Nephron progenitor cell (in vitro differentiated cells): Measurements from ENCODE around the gene ARF3.

Source experiments
- DNase-seq: peaks from one replicate; pipeline ENCODE4 v3.0.0; 2021
- H3K27ac Mint-ChIP-seq: 2 replicates; pipeline ENCODE4 v1.8.0; 2021; ENCODE audit warnings: mild to moderate bottlenecking, moderate library complexity, mixed read lengths
- H3K27me3 Mint-ChIP-seq: 2 replicates; pipeline ENCODE4 v1.8.0; 2021; ENCODE audit warnings: mild to moderate bottlenecking, low read depth, mixed read lengths; ENCODE audit not compliant: poor library complexity
- H3K36me3 Mint-ChIP-seq: 2 replicates; pipeline ENCODE4 v1.8.0; 2021; ENCODE audit warnings: low read depth, mixed read lengths
- H3K4me1 Mint-ChIP-seq: 2 replicates; pipeline ENCODE4 v1.8.0; 2021; ENCODE audit warnings: mixed read lengths
- H3K4me3 Mint-ChIP-seq: 2 replicates; pipeline ENCODE4 v1.8.0; 2021; ENCODE audit warnings: mild to moderate bottlenecking, moderate library complexity, mixed read lengths
- H3K9me3 Mint-ChIP-seq: 2 replicates; pipeline ENCODE4 v1.8.0; 2021; ENCODE audit warnings: mild to moderate bottlenecking, moderate library complexity, mixed read lengths
- TF ChIP-seq, protein P1 (sequence below): fragments of 200-600 bp; sonication (generic); IDR thresholded peaks from 2 replicates; pipeline ENCODE4 v1.5.0; 2021; ENCODE audit warnings: antibody characterized with exemption

ARF3 gene

DNA sequence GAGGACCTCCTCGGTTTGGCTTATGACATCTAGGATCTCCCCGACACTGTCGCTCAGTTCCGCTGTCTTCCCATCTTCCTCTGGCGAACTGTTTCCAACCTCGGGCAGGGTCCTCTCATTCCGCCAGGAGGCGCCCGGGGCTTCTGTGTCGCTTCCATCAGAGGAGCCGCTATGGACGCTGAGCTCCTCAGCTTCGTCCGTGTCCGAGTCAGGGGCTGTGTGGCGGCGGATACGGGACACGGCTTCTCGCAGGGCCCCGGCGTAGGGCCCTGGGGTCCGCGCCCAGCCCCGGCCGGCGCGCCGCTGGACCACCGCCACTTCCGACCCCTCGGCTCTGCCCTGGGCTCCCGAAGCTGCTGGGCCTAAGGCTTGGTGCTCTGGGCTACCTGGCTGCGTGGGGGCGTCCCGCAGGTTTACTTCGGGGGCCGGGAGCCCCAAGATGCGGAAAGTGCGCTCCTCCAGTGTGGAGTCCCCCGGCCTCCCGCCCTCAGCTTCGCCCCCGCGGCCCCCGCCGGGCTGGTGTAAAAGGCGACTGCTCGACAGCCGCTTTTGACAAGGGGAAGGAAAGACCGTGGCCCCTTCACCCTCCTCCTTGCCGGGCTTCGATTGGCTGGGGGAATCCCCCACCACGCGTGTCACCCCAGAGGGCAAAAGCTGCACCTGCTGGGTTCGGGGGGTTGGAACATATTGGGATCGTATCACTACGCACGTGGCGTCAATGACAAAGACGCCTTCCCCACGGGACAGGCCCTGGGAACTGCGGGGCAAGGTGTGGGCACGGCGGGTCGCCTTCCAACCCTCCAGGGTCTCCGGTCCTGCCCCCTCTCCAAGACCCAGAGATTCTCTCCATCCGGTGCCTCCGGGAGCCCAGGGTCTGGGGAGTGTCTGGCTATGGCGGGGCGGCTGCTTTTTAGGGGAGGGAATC lies 39.8 kb upstream of the ARF3 start:
- Mint-ChIP-seq H3K36me3 (peaks cover 12% of the 10 kb centered on the region), H3K27ac (no peak overlapping the region), H3K27me3 (peaks cover 79% of the 10 kb centered on the region), H3K4me1 (peaks cover 35% of the 10 kb centered on the region), H3K4me3 (peak overlapping the region; percentile 59), H3K9me3 (no peaks in the 10 kb centered on the region)
- TF ChIP-seq, protein P1, sequence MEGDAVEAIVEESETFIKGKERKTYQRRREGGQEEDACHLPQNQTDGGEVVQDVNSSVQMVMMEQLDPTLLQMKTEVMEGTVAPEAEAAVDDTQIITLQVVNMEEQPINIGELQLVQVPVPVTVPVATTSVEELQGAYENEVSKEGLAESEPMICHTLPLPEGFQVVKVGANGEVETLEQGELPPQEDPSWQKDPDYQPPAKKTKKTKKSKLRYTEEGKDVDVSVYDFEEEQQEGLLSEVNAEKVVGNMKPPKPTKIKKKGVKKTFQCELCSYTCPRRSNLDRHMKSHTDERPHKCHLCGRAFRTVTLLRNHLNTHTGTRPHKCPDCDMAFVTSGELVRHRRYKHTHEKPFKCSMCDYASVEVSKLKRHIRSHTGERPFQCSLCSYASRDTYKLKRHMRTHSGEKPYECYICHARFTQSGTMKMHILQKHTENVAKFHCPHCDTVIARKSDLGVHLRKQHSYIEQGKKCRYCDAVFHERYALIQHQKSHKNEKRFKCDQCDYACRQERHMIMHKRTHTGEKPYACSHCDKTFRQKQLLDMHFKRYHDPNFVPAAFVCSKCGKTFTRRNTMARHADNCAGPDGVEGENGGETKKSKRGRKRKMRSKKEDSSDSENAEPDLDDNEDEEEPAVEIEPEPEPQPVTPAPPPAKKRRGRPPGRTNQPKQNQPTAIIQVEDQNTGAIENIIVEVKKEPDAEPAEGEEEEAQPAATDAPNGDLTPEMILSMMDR = peak; percentile 68
- DNase-seq = peak; percentile 89

GRCh38 chr12:48995086-48995879 lies 38.0 kb upstream of the ARF3 start:
- no peak overlapping the region for H3K27ac Mint-ChIP-seq

DNA sequence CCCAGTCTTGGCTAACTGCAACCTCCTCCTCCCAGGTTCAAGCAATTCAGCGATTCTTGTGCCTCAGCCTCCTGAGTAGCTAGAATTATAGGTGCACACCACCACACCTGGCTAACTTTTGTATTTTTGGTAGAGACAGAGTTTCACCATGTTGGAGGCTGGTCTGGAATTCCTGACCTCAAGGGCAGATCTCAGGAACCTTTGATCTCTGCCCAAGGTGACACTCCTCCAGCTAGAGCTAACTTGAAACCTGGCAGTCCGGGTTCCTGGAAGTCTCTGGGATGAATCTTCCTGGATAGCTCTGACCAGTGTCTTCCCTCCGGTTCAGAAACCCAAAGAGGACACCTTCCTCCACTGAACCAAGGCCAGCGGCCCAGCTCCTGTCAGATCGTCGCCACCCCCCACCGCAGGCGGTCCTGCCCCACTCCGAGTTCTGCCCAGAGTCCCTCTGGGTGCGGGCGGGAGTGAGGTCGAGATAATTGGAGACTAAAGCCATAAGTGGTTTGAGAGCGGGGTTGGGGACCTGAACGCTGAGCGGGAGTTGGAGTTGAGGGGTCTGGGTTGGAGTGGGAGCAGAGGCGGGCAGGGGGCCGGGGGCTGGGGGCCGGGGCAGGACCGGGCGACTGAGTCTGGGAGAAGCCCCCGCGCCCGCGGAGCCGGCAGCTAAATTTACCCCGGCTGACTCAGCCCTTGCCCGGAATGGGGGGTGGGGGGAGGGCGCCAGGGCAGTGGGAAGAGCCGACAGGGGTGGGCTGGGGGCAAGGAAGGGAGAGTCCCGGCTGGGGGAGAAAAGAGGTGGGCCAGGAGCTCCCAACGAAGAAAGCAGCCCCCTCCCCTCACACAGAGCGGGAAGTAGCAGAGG lies 37.2 kb upstream of the ARF3 start:
- no peak for DNase-seq
- TF ChIP-seq, protein P1 = no peak
- H3K4me3 Mint-ChIP-seq = peak overlapping the region; percentile 30
- H3K27ac Mint-ChIP-seq = no peak overlapping the region
- peaks cover 24% of the 10 kb centered on the region for H3K4me1 Mint-ChIP-seq
- no peaks in the 10 kb centered on the region for H3K9me3 Mint-ChIP-seq
- peaks cover 73% of the 10 kb centered on the region for H3K27me3 Mint-ChIP-seq
- no peaks in the 10 kb centered on the region for H3K36me3 Mint-ChIP-seq

More at GRCh38 chr12:48995086-48995879, 38.0 kb upstream of the ARF3 start:
- Mint-ChIP-seq H3K9me3 (no peaks in the 10 kb centered on the region), H3K4me3 (peak overlapping the region; percentile 37), H3K27me3 (peaks cover 73% of the 10 kb centered on the region), H3K36me3 (no peaks in the 10 kb centered on the region), H3K4me1 (peaks cover 33% of the 10 kb centered on the region)
- TF ChIP-seq, protein P1 = peak; percentile 81
- DNase-seq = peak; percentile 88

DNA sequence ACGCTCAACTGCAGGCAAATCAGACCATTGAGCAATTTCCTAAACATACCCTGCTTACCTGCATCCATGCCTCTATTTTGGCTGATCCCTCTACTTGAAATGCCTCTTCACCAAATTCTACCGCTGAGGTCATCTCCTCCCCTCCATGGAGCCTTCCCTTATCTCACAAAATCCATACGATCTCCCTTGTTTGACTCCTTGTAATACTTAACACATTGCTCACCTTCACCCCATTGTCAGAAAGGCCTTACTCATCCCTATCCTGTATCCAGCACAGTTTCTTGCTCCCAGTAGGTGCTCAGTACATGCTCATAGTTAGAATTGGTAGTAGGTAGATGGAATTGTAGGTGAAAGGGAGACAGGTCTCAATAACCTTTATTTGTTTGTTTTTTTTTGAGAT lies 36.5 kb upstream of the ARF3 start:
- no peak overlapping the region for H3K27ac Mint-ChIP-seq
- no peak overlapping the region for H3K4me3 Mint-ChIP-seq
- TF ChIP-seq, protein P1 = no peak
- peaks cover 22% of the 10 kb centered on the region for H3K4me1 Mint-ChIP-seq
- H3K9me3 Mint-ChIP-seq = no peaks in the 10 kb centered on the region
- H3K36me3 Mint-ChIP-seq = no peaks in the 10 kb centered on the region
- H3K27me3 Mint-ChIP-seq = peaks cover 76% of the 10 kb centered on the region
- no peak for DNase-seq

DNA sequence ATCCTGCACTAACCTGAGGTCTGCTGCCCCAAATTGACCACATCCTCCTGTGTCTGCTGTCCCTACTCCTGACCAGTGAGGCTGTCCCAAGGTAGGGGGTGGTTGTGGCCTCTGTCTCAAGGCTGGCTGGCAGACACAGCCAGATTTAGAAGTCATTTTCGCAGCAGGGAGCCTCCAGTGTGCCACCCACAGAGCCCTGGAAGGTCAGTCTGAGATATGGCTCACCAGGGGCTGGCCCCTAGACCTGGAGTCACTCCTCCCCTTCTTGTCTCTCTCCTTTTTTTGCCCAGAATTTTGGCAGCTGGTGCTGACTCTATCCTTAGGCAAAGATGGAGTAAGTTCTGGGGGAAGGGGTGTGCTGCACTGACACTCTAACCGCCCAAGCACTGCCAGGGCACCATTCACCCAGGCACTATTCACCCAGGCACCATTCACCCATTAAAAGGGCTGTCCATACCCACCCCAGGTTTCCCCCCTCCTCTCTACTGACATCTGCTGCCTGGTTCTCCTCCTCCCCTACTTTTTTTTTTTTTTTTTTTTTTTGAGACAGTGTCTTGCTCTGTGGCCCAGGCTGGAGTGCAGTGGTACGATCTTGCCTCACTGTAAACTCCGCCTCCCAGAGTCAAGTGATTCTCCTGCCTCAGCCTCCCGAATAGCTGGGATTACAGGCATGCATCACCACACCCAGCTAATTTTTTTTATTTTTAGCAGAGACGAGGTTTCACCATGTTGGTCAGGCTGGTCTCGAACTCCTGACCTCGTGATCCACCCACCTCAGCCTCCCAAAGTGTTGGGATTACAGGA lies 34.2 kb upstream of the ARF3 start:
- Mint-ChIP-seq H3K4me1 (peaks cover 18% of the 10 kb centered on the region), H3K36me3 (no peaks in the 10 kb centered on the region), H3K4me3 (no peak overlapping the region), H3K27ac (no peak overlapping the region), H3K9me3 (no peaks in the 10 kb centered on the region), H3K27me3 (peaks cover 77% of the 10 kb centered on the region)
- DNase-seq = no peak
- TF ChIP-seq, protein P1 = no peak
